Measurements from ENCODE around the gene METTL9. TPM values are rescaled to one million over a fixed set of nuclear protein-coding genes. Genes with fewer than 3 reads are reported as not detected.

Gene METTL9
- total and polyA plus RNA-seq, 2 of the 4 experiments (the other 2 are of a cell fraction), result 54.8 to 95.5 TPM

GRCh38 chr16:21565861-21566669, 33.3 kb upstream of the METTL9 start:
- Histone ChIP-seq H2AK5ac (ENCODE audit: low read depth, low read length) (no peak overlapping the region), H3K79me1 (ENCODE audit: low read depth in 1 of 2, low read length in 2 of 2) (no peaks in the 10 kb centered on the region), H2AK9ac (replicated peaks; ENCODE audit: low read depth, low read length, poor library complexity) (no peak overlapping the region), H3K27me3 (ENCODE audit: control insufficient read depth, insufficient read depth, low read length) (peaks cover 36% of the 10 kb centered on the region), H2BK20ac (ENCODE audit: low read depth, low read length) (no peak overlapping the region), H3K23ac (ENCODE audit: low read depth, low read length) (no peak overlapping the region), H4K91ac (ENCODE audit: insufficient read depth, low read depth, low read length) (no peak overlapping the region), H2AFZ (replicated peaks; ENCODE audit: low read length, poor library complexity) (no peak overlapping the region), H4K20me1 (ENCODE audit: insufficient read depth, low read length) (no peaks in the 10 kb centered on the region), H2BK120ac (ENCODE audit: low read depth, low read length) (no peak overlapping the region), H3K4me1 (ENCODE audit: control insufficient read depth, insufficient read depth, low read length) (no peaks in the 10 kb centered on the region), H3K9me1 (ENCODE audit: insufficient read depth, low read length) (no peaks in the 10 kb centered on the region), H2BK15ac (ENCODE audit: low read depth, low read length) (no peak overlapping the region), H4K5ac (ENCODE audit: low read depth, low read length) (no peak overlapping the region), H3K9ac (ENCODE audit: low read depth, low read length) (no peak overlapping the region), H3K4me2 (ENCODE audit: low read depth, low read length) (no peak overlapping the region), H2BK5ac (ENCODE audit: low read depth, low read length, poor library complexity, severe bottlenecking) (no peak overlapping the region), H3K4ac (ENCODE audit: low read depth, low read length) (no peak overlapping the region), H3K9me3 (ENCODE audit: control insufficient read depth, insufficient read depth, low read length) (no peaks in the 10 kb centered on the region), H3K27ac (ENCODE audit: insufficient read depth, low read length) (no peak overlapping the region), H3K4me3 (ENCODE audit: insufficient read depth, low read depth, low read length) (no peak overlapping the region), H3K56ac (ENCODE audit: extremely low read depth, insufficient read depth, low read length) (no peak overlapping the region), H3K36me3 (ENCODE audit: control insufficient read depth, insufficient read depth, low read length) (no peaks in the 10 kb centered on the region), H4K8ac (ENCODE audit: low read depth in 2 of 2, low read length in 2 of 2) (no peak overlapping the region), H3K14ac (replicated peaks; ENCODE audit: low read depth, low read length) (no peak overlapping the region), H3K18ac (ENCODE audit: low read depth, low read length) (no peak overlapping the region)
- CTCF ChIA-PET, result no interaction called here
- dilution Hi-C loops (cut with HindIII; ENCODE audit: low sequenced_read_pairs, unreplicated experiment) (no loop called here), intact Hi-C loops (cut with micrococcal nuclease) (no loop called here), in situ Hi-C loops (cut with MboI; ENCODE audit: low sequenced_read_pairs) (no loop called here)
- WGBS, 2 experiments (ENCODE audit: extremely low coverage in 2 of 2, insufficient read length in 1 of 2), result 67% methylated on average over 12 of the region's 13 CpGs; no CpG with 5 or more reads in 1 of the 2 experiments
- no peak for TF ChIP-seq MAFK (IDR thresholded peaks at IDR 0.05; ENCODE audit: low read depth, low read length)
- no peak for TF ChIP-seq MAZ (IDR thresholded peaks at IDR 0.05; ENCODE audit: borderline replicate concordance, low read depth, low read length)
- TF ChIP-seq CTCF (conservative IDR thresholded peaks at IDR 0.05; ENCODE audit: low read depth, low read length), result no peak
- no peak for TF ChIP-seq ELK1 (IDR thresholded peaks at IDR 0.05; ENCODE audit: borderline replicate concordance, low read depth, low read length)
- TF ChIP-seq NFE2L2 (IDR thresholded peaks at IDR 0.05; ENCODE audit: low read depth, low read length), result no peak
- TF ChIP-seq USF2 (IDR thresholded peaks at IDR 0.05; ENCODE audit: low read depth, low read length), result no peak
- TF ChIP-seq RFX5 (IDR thresholded peaks at IDR 0.05; ENCODE audit: low read depth, low read length), result no peak
- BruUV-seq (replicated peaks), result no TSS peak
- POLR2A ChIA-PET (ENCODE audit: unreplicated experiment), result no interaction called here
- ATAC-seq (ENCODE audit: low read depth), result no peak
- no peak for DNase-seq
